H1 (cell line): ENCODE results near the gene GSE1. TPM values are rescaled to one million over a fixed set of nuclear protein-coding genes. Genes with fewer than 3 reads are reported as not detected.

Source experiments
- CTCF ChIA-PET: fragments of 300-600 bp; sonication (Branson Sonifier 250); formaldehyde crosslinking; loops from one replicate; lab custom pipeline; 2021; ENCODE audit not compliant: partially characterized antibody; lab: Charles Lee
- POLR2A ChIA-PET: fragments of 300-600 bp; sonication (Branson Sonifier 250); formaldehyde crosslinking; loops from one replicate; lab custom pipeline; 2021; ENCODE audit warnings: inconsistent platforms; ENCODE audit not compliant: partially characterized antibody; lab: Charles Lee
- DNase-seq, 2 experiments: peaks; one replicate each; pipeline versions ENCODE4 v3.0.0 to v3.0.0-alpha.2; 2010 to 2022; ENCODE audit warnings: low spot score in 2 of 2, low read depth in 1 of 2, mixed read lengths in 1 of 2
- FAIRE-seq: peaks from 2 replicates; lab custom pipeline; 2011; peaks lifted over from hg19 to GRCh38; lab: Jason Lieb, UNC
- H2AFZ ChIP-seq: 2 replicates; pipeline ENCODE4 v1.8.1; 2012; ENCODE audit warnings: low read length, inconsistent platforms
- H2AK5ac ChIP-seq: 2 replicates; pipeline ENCODE4 v1.6.1; 2013; ENCODE audit warnings: low read depth, low read length
- H2BK120ac ChIP-seq: replicated peaks from 2 replicates; pipeline ENCODE3; 2013; ENCODE audit warnings: low read depth, low read length, inconsistent platforms
- H2BK12ac ChIP-seq: 2 replicates; pipeline ENCODE4 v1.6.1; 2013; ENCODE audit warnings: low read depth, low read length
- H2BK15ac ChIP-seq: 2 replicates; pipeline ENCODE4 v1.6.1; 2013; ENCODE audit warnings: low read length
- H2BK20ac ChIP-seq: 2 replicates; pipeline ENCODE4 v1.6.1; 2013; ENCODE audit warnings: low read length
- H2BK5ac ChIP-seq: 2 replicates; pipeline ENCODE4 v1.6.1; 2013; ENCODE audit warnings: low read depth, low read length
- H3K14ac ChIP-seq: 2 replicates; pipeline ENCODE4 v1.6.1; 2013; ENCODE audit warnings: inconsistent platforms; ENCODE audit not compliant: insufficient read length
- H3K18ac ChIP-seq: 2 replicates; pipeline ENCODE4 v1.6.1; 2013; ENCODE audit warnings: low read length; ENCODE audit errors: extremely low read depth
- H3K23ac ChIP-seq: 2 replicates; pipeline ENCODE4 v1.6.1; 2013; ENCODE audit warnings: inconsistent platforms; ENCODE audit not compliant: insufficient read length
- H3K23me2 ChIP-seq: 2 replicates; pipeline ENCODE4 v1.6.1; 2013; ENCODE audit warnings: low read depth, low read length
- H3K27ac ChIP-seq: 2 replicates; pipeline ENCODE4 v1.6.1; 2011; ENCODE audit warnings: low read depth, low read length, inconsistent platforms
- H3K27me3 ChIP-seq, 4 experiments: replicated peaks in 1 of 4; 1 replicate in 1 of 4; 2 replicates in 3 of 4; pipeline versions ENCODE4 v1.6.1 to v1.8.1; 2011 to 2013; ENCODE audit warnings: low read length in 3 of 4, mild to moderate bottlenecking in 3 of 4, inconsistent platforms in 2 of 4, mixed read lengths in 2 of 4, moderate library complexity in 1 of 4; ENCODE audit not compliant: control insufficient read depth in 3 of 4, insufficient read depth in 3 of 4; ENCODE audit errors: extremely low read depth in 1 of 4
- H3K36me3 ChIP-seq, 4 experiments: 2 replicates each; pipeline versions ENCODE4 v1.6.1 to v1.8.1; 2011 to 2013; ENCODE audit warnings: mild to moderate bottlenecking in 4 of 4, low read length in 3 of 4, moderate library complexity in 2 of 4, control low read depth in 1 of 4, inconsistent platforms in 1 of 4; ENCODE audit not compliant: insufficient read depth in 4 of 4, control insufficient read depth in 2 of 4
- H3K4ac ChIP-seq: replicated peaks from 2 replicates; pipeline ENCODE3; 2013; ENCODE audit warnings: low read length, low read depth, mixed read lengths, inconsistent platforms; ENCODE audit not compliant: insufficient read length
- H3K4me1 ChIP-seq, 4 experiments: replicated peaks in 1 of 4; 1 replicate in 1 of 4; 2 replicates in 3 of 4; pipeline versions ENCODE4 v1.6.1 to v1.8.1; 2011 to 2013; ENCODE audit warnings: low read length in 3 of 4, inconsistent platforms in 2 of 4, mixed read lengths in 1 of 4; ENCODE audit not compliant: insufficient read depth in 4 of 4, control insufficient read depth in 3 of 4
- H3K4me2 ChIP-seq, 2 experiments: 2 replicates each; pipeline versions ENCODE4 v1.6.1 to v1.8.1; 2011 to 2013; ENCODE audit warnings: low read depth in 2 of 2, low read length in 2 of 2, control low read depth in 1 of 2, inconsistent platforms in 1 of 2, mild to moderate bottlenecking in 1 of 2; ENCODE audit not compliant: insufficient read depth in 1 of 2
- H3K4me3 ChIP-seq, 4 experiments: fragments of 200-600, 300-600 bp in 1 of 4; sonication (generic), shearing (Covaris generic), sonication (Bioruptor Twin) in 1 of 4; 2 replicates each; pipeline versions ENCODE4 v1.5.1 to v1.8.1; 2011 to 2016; ENCODE audit warnings: low read length in 4 of 4, low read depth in 3 of 4, control low read depth in 2 of 4, inconsistent platforms in 2 of 4, mild to moderate bottlenecking in 2 of 4, mixed read lengths in 1 of 4, moderate library complexity in 1 of 4; ENCODE audit not compliant: insufficient read depth in 2 of 4; ENCODE audit errors: extremely low read depth in 1 of 4
- H3K56ac ChIP-seq: replicated peaks from 2 replicates; pipeline ENCODE3; 2013; ENCODE audit warnings: low read depth, mild to moderate bottlenecking, mixed read lengths, low read length, inconsistent platforms; ENCODE audit not compliant: insufficient read length
- H3K79me1 ChIP-seq: 2 replicates; pipeline ENCODE4 v1.6.1; 2013; ENCODE audit warnings: low read depth, low read length, control low read depth
- H3K79me2 ChIP-seq, 2 experiments: 2 replicates each; pipeline versions ENCODE4 v1.6.1 to v1.8.1; 2012 to 2013; ENCODE audit warnings: low read length in 2 of 2, mild to moderate bottlenecking in 2 of 2, inconsistent platforms in 1 of 2; ENCODE audit not compliant: insufficient read depth in 2 of 2, control insufficient read depth in 1 of 2
- H3K9ac ChIP-seq, 4 experiments: replicated peaks in 1 of 4; 1 replicate in 1 of 4; 2 replicates in 3 of 4; pipeline versions ENCODE4 v1.6.1 to v1.8.1; 2011 to 2013; ENCODE audit warnings: low read depth in 3 of 4, low read length in 3 of 4, control low read depth in 2 of 4, mild to moderate bottlenecking in 2 of 4, moderate library complexity in 2 of 4, inconsistent platforms in 1 of 4; ENCODE audit errors: extremely low read depth in 1 of 4
- H3K9me3 ChIP-seq, 2 experiments: 2 replicates each; pipeline versions ENCODE4 v1.6.1 to v1.8.1; 2012 to 2013; ENCODE audit warnings: mild to moderate bottlenecking in 2 of 2, moderate library complexity in 2 of 2, control low read depth in 1 of 2, inconsistent platforms in 1 of 2, low read depth in 1 of 2, low read length in 1 of 2, mixed read lengths in 1 of 2; ENCODE audit not compliant: insufficient read depth in 2 of 2
- H4K20me1 ChIP-seq, 2 experiments: replicated peaks in 1 of 2; 2 replicates each; pipeline versions ENCODE3 to v1.8.1; 2011 to 2013; ENCODE audit warnings: inconsistent platforms in 2 of 2, low read length in 2 of 2, mild to moderate bottlenecking in 1 of 2; ENCODE audit not compliant: insufficient read depth in 2 of 2, control insufficient read depth in 1 of 2
- H4K5ac ChIP-seq: 2 replicates; pipeline ENCODE4 v1.6.1; 2013; ENCODE audit warnings: low read length, low read depth, mixed read lengths, inconsistent platforms; ENCODE audit not compliant: insufficient read length
- H4K8ac ChIP-seq: 2 replicates; pipeline ENCODE4 v1.8.0; 2013; ENCODE audit warnings: mild to moderate bottlenecking, moderate library complexity, low read length, inconsistent platforms; ENCODE audit not compliant: insufficient read depth; ENCODE audit errors: extremely low read depth
- H4K91ac ChIP-seq: replicated peaks from 2 replicates; pipeline ENCODE3; 2013; ENCODE audit warnings: low read length, mixed read lengths, inconsistent platforms; ENCODE audit not compliant: insufficient read length
- ATF3 ChIP-seq: IDR thresholded peaks from 2 replicates; pipeline ENCODE4 v1.6.1; 2011; ENCODE audit warnings: low read depth, mild to moderate bottlenecking, low read length; ENCODE audit not compliant: insufficient read depth
- JUND ChIP-seq: IDR thresholded peaks from 2 replicates; pipeline ENCODE4 v1.6.1; 2011; ENCODE audit warnings: mild to moderate bottlenecking, improper control_type of control experiment, low read length
- MAX ChIP-seq: IDR thresholded peaks from 2 replicates; pipeline ENCODE4 v1.6.1; 2012; ENCODE audit warnings: inconsistent platforms
- NRF1 ChIP-seq: IDR thresholded peaks from 2 replicates; pipeline ENCODE4 v1.6.1; 2011; ENCODE audit warnings: mild to moderate bottlenecking, low read depth, low read length, improper control_type of control experiment
- POU5F1 ChIP-seq: IDR thresholded peaks from 2 replicates; pipeline ENCODE4 v1.6.1; 2011; ENCODE audit warnings: low read depth, mild to moderate bottlenecking, low read length, moderate library complexity
- RXRA ChIP-seq: IDR thresholded peaks from 2 replicates; pipeline ENCODE4 v1.6.1; 2011; ENCODE audit warnings: low read depth, mild to moderate bottlenecking, low read length, moderate library complexity; ENCODE audit not compliant: insufficient read depth
- SP4 ChIP-seq: IDR thresholded peaks from 2 replicates; pipeline ENCODE4 v1.6.1; 2012; ENCODE audit warnings: low read length, inconsistent platforms
- SUZ12 ChIP-seq: fragments of 200-600 bp; sonication (generic); IDR thresholded peaks from 2 replicates; pipeline ENCODE4 v1.6.1; 2012; ENCODE audit warnings: mild to moderate bottlenecking, inconsistent platforms, low read length, moderate library complexity, mixed read lengths
- USF2 ChIP-seq: IDR thresholded peaks from 2 replicates; pipeline ENCODE4 v1.6.1; 2011; ENCODE audit warnings: low read length, improper control_type of control experiment
- ZNF274 ChIP-seq: IDR thresholded peaks from 2 replicates; pipeline ENCODE4 v1.7.0; 2012; ENCODE audit warnings: low read length, borderline replicate concordance; ENCODE audit errors: extremely low read depth
- WGBS, 2 experiments: shearing (Covaris generic) in 1 of 2; methylation state at CpG; one replicate each; pipeline versions ENCODE4 v1.1.6 to v1.1.7; 2013 to 2015; ENCODE audit warnings: low lambda C conversion rate in 2 of 2, mixed read lengths in 2 of 2, inconsistent platforms in 1 of 2, low coverage in 1 of 2, missing lambda C conversion rate in 1 of 2; ENCODE audit not compliant: insufficient replicate concordance in 2 of 2, insufficient coverage in 1 of 2, insufficient read length in 1 of 2; ENCODE audit errors: extremely low coverage in 1 of 2, missing lambda C conversion rate in 1 of 2; 5-methylcytosine and 5-hydroxymethylcytosine counted together
- polyA plus RNA-seq, 7 experiments: library from polyadenylated mRNA; depleted of rRNA in 3 of 7; stranded (reverse) in 5 of 7; unstranded in 2 of 7; fragments of >200 nt in 5 of 7; fragments of 200-250 nt in 2 of 7; gene quantifications; 1 replicate in 5 of 7; 2 replicates in 1 of 7; 4 replicates in 1 of 7; pipeline versions ENCODE4 v1.2.1 to v1.2.3, GENCODE V29; 2011 to 2013; ENCODE audit warnings: missing spikeins in 2 of 7, mixed read lengths in 2 of 7
- total RNA-seq: library from RNA; stranded (reverse); fragmentation: NEBNext Ultra II Directional; extraction: Animal tissue kit (Norgen Biotek cat#: 25700); gene quantifications from 2 replicates; pipeline ENCODE4 v1.2.1, GENCODE V29; 2021

Gene GSE1
- total and polyA plus RNA-seq, 2 of the 8 experiments (the other 6 are each of a cell fraction or from before 2014, with no cell fraction given): 26.0 to 65.6 TPM

- Histone ChIP-seq H2BK12ac (no peak overlapping the region), H3K36me3 (peaks cover 0 to 2% (median 0%) of the 10 kb centered on the region in 4 experiments; a peak in 2 of 8 replicates), H3K4me2 (no peak overlapping the region), H4K20me1 (peaks cover 5 to 8% of the 10 kb centered on the region in 2 experiments), H2BK120ac (no peak overlapping the region), H3K4me3 (no peak overlapping the region), H2BK15ac (no peak overlapping the region), H3K23ac (no peak overlapping the region), H4K8ac (no peak overlapping the region), H2BK5ac (no peak overlapping the region), H3K23me2 (peaks cover 7% of the 10 kb centered on the region; the same call in 1 of the 2 replicates), H3K79me1 (peaks cover 20% of the 10 kb centered on the region), H3K4ac (no peak overlapping the region), H3K9ac (no peak overlapping the region), H3K79me2 (peaks cover 0 to 64% of the 10 kb centered on the region in 2 experiments; a peak in 3 of 4 replicates), H3K27me3 (peaks cover 0 to 3% (median under 1%) of the 10 kb centered on the region in 4 experiments; a peak in 2 of 7 replicates), H3K4me1 (peaks cover 20 to 70% (median 46%) of the 10 kb centered on the region in 4 experiments), H3K27ac (no peak overlapping the region), H2AK5ac (no peak overlapping the region), H2AFZ (no peak overlapping the region), H3K56ac (no peak overlapping the region), H4K91ac (peak overlapping the region; percentile 72), H3K18ac (no peak overlapping the region), H3K9me3 (no peaks in the 10 kb centered on the region), H4K5ac (no peak overlapping the region), H2BK20ac (0 out of 2 replicates have a peak overlapping the region, but pooled peaks have one; percentile 51), H3K14ac (no peak overlapping the region)
- no peak for DNase-seq
- ChIA-PET CTCF (interaction anchor here (0.6 to 15.6 kb wide), 15 partner anchors 6 to 203 kb away, joined by 3 to 173 read pairs (median 4); no protein-coding TSS in a partner anchor), POLR2A (interaction anchor here (0.8 to 1.7 kb wide), 2 partner anchors 10 to 37 kb away, joined by 3 to 9 read pairs; no protein-coding TSS in a partner anchor)
- no peak for FAIRE-seq
- 86% methylated on average over 12 of the region's 15 CpGs; no CpG with 5 or more reads in 1 of the 2 experiments for WGBS, 2 experiments
- no peak for TF ChIP-seq ATF3
- TF ChIP-seq JUND: no peak
- TF ChIP-seq USF2: no peak
- no peak for TF ChIP-seq SP4
- TF ChIP-seq MAX: no peak
- no peak for TF ChIP-seq SUZ12
- no peak for TF ChIP-seq ZNF274
- no peak for TF ChIP-seq NRF1
- no peak for TF ChIP-seq POU5F1
- TF ChIP-seq RXRA: no peak
Measured at GRCh38 chr16:85573045-85573695, 40.0 kb upstream of the GSE1 start.
